Lower lobe of right lung (tissue), 2 donors: ENCODE results near the gene SH3BGRL2. TPM values are rescaled to one million over a fixed set of nuclear protein-coding genes. Genes with fewer than 3 reads are reported as not detected.
A peak's percentile ranks its signal among the peaks of the same experiment; 100 is the strongest.
"Not testable (repeated sequence)": the region's sequence is repeated elsewhere in the genome, so short reads cannot be mapped to it uniquely, and the experiment has no call there.

Source experiments
- ATAC-seq, 2 donors: fragments of 200-7000 bp; cut with Tn5 transposase; one replicate each; pipeline ENCODE4 v1.9.1; 2020 to 2022; ENCODE audit warnings: mild to moderate bottlenecking in 2 of 2, moderate library complexity in 2 of 2
- DNase-seq: peaks from one replicate; pipeline ENCODE4 v3.0.0-alpha.2; 2020
- H3K27ac ChIP-seq: fragments of 200-600 bp; one replicate; pipeline ENCODE4 v1.8.0; 2022
- H3K27me3 ChIP-seq: fragments of 200-600 bp; one replicate; pipeline ENCODE4 v1.8.0; 2022; ENCODE audit warnings: low read depth
- H3K36me3 ChIP-seq: fragments of 200-600 bp; one replicate; pipeline ENCODE4 v1.8.0; 2022; ENCODE audit warnings: mild to moderate bottlenecking
- H3K4me1 ChIP-seq: fragments of 200-600 bp; one replicate; pipeline ENCODE4 v1.8.0; 2022
- H3K4me3 ChIP-seq: fragments of 200-600 bp; one replicate; pipeline ENCODE4 v1.8.0; 2022; ENCODE audit warnings: mild to moderate bottlenecking
- H3K9me3 ChIP-seq: fragments of 200-600 bp; one replicate; pipeline ENCODE4 v1.8.0; 2022
- intact Hi-C: fragments of 100-400 bp; cut with DNase I; formaldehyde crosslinking; loops from one replicate; pipeline ENCODE4 v1.11.0; 2022
- total RNA-seq: library from RNA; stranded (reverse); fragmentation: NEBNext Ultra II Directional; extraction: Animal tissue kit (Norgen Biotek cat#: 25700); gene quantifications from one replicate; pipeline ENCODE4 v1.2.1, GENCODE V29; 2021
- TF ChIP-seq, protein P1 (sequence below): fragments of 200-600 bp; IDR thresholded peaks from one replicate; pipeline ENCODE4 v1.8.0; 2022; ENCODE audit warnings: antibody characterized with exemption, mild to moderate bottlenecking
- donor health status: DM: no; HTN: yes; CAD: no; lungs with severe emphysema.

SH3BGRL2 gene
- total RNA-seq, 1 donor from 2014 or later, result 28.9 TPM

DNA sequence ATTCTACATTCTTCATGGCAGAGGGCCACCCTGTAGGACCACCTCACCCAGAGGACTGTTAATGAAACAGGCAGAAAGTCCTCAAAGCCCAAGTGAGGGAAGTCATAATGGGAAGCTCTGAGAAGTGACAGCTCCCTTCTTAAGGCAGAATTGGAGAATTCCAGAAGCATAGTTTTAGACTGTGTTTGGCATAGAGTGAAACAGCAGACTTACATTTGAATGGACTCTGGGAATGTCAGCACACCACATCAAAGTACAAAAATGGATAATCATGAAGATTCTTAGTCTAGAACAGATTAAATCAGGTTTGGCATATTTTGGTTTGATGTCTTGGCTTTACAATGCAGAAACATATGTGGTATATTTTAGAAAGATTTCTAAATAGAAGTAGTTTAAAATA lies 17.9 kb downstream of the SH3BGRL2 start:
- intact Hi-C loops, result no loop called here
- DNase-seq (no peak), ATAC-seq (no peak)
- Histone ChIP-seq H3K27me3 (no peaks in the 10 kb centered on the region), H3K36me3 (no peaks in the 10 kb centered on the region), H3K9me3 (no peaks in the 10 kb centered on the region), H3K27ac (no peak overlapping the region), H3K4me1 (peaks cover 12% of the 10 kb centered on the region), H3K4me3 (no peak overlapping the region)
- TF ChIP-seq, protein P1, sequence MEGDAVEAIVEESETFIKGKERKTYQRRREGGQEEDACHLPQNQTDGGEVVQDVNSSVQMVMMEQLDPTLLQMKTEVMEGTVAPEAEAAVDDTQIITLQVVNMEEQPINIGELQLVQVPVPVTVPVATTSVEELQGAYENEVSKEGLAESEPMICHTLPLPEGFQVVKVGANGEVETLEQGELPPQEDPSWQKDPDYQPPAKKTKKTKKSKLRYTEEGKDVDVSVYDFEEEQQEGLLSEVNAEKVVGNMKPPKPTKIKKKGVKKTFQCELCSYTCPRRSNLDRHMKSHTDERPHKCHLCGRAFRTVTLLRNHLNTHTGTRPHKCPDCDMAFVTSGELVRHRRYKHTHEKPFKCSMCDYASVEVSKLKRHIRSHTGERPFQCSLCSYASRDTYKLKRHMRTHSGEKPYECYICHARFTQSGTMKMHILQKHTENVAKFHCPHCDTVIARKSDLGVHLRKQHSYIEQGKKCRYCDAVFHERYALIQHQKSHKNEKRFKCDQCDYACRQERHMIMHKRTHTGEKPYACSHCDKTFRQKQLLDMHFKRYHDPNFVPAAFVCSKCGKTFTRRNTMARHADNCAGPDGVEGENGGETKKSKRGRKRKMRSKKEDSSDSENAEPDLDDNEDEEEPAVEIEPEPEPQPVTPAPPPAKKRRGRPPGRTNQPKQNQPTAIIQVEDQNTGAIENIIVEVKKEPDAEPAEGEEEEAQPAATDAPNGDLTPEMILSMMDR, result no peak

DNA sequence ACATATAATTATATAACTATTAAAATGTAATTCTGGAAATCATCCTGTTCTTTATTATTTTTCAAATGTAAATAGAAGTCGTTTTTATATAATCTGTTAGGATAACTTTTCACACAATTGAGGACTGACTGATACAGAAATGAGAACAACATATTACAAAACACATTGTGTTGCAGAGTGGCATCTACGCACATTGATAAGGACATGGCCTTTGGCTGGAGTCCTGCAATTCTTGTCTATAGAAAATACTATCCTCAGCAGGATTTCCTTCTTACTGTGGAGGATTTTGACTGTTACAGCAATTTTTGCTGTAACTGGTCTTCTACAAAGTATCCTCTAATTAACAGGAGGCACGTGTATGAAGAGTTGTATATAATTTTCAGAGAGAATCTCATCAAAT lies 19.8 kb downstream of the SH3BGRL2 start:
- H3K36me3 ChIP-seq, result no peaks in the 10 kb centered on the region
- DNase-seq, result no peak
- H3K9me3 ChIP-seq, result no peaks in the 10 kb centered on the region
- intact Hi-C loops, result no loop called here
- no peak for ATAC-seq
- no peak overlapping the region for H3K27ac ChIP-seq
- TF ChIP-seq, protein P1, result no peak
- H3K27me3 ChIP-seq, result no peaks in the 10 kb centered on the region
- peaks cover 12% of the 10 kb centered on the region for H3K4me1 ChIP-seq
- H3K4me3 ChIP-seq, result no peak overlapping the region

GRCh38 chr6:79656134-79656533 lies 25.0 kb downstream of the SH3BGRL2 start:
- H3K27me3 ChIP-seq, result no peaks in the 10 kb centered on the region
- DNase-seq (no peak), ATAC-seq (no peak)
- no peaks in the 10 kb centered on the region for H3K4me1 ChIP-seq
- H3K36me3 ChIP-seq, result no peaks in the 10 kb centered on the region
- H3K4me3 ChIP-seq, result no peak overlapping the region
- intact Hi-C loops, result no loop called here
- H3K9me3 ChIP-seq, result no peaks in the 10 kb centered on the region
- H3K27ac ChIP-seq, result no peak overlapping the region
- TF ChIP-seq, protein P1, result no peak

DNA sequence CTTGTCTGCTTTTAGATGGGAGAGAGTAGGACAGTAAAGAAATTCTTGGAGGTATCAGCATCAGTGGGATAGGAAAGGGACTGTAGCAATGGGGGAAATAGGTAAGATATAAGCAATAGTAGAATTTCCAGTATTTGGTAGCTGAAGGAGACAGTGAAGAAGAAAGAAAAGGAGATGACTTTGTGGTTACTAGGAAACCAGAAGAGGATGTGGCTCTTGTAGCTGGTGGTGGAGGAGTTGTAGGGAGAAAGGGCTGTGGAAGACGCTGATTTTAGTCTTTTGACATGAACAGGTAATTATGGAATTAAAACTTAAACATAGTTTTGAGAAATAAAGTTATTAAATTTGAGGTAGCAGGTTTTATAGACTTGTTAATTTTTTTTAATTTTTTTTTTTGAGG lies 26.1 kb downstream of the SH3BGRL2 start:
- H3K9me3 ChIP-seq, result no peaks in the 10 kb centered on the region
- no peak overlapping the region for H3K4me3 ChIP-seq
- H3K4me1 ChIP-seq, result no peaks in the 10 kb centered on the region
- ATAC-seq (no peak), DNase-seq (no peak)
- H3K36me3 ChIP-seq, result no peaks in the 10 kb centered on the region
- intact Hi-C loops, result no loop called here
- TF ChIP-seq, protein P1, result no peak
- no peak overlapping the region for H3K27ac ChIP-seq
- no peaks in the 10 kb centered on the region for H3K27me3 ChIP-seq

- ATAC-seq (peak; percentile 25 to 32), DNase-seq (peak; percentile 70)
- H3K36me3 ChIP-seq, H3K4me3 ChIP-seq, H3K27me3 ChIP-seq, intact Hi-C loops, H3K4me1 ChIP-seq, H3K27ac ChIP-seq, H3K9me3 ChIP-seq: not testable (repeated sequence)
Observed at GRCh38 chr6:79663655-79664054, 32.5 kb downstream of the SH3BGRL2 start.

GRCh38 chr6:79665725-79666551 lies 34.8 kb downstream of the SH3BGRL2 start:
- TF ChIP-seq, protein P1, result no peak
- DNase-seq (no peak), ATAC-seq (peak; percentile 18 to 23)
- Histone ChIP-seq H3K27ac (no peak overlapping the region), H3K27me3 (no peaks in the 10 kb centered on the region), H3K4me1 (peaks cover 6% of the 10 kb centered on the region), H3K9me3 (no peaks in the 10 kb centered on the region), H3K36me3 (no peaks in the 10 kb centered on the region), H3K4me3 (no peak overlapping the region)
- intact Hi-C loops, result no loop called here
